Hematopoietic multipotent progenitor cell treated with erythropoietin and hydrocortisone succinate and interleukin-3 and kit ligand, for 6 days (in vitro differentiated cells): ENCODE measurements around the gene PCSK2.

ENCODE experiments used
- DNase-seq: peaks from one replicate; pipeline ENCODE4 v3.0.0-alpha.2; 2015

The PCSK2 gene

GRCh38 chr20:17273717-17274116, 46.9 kb downstream of the PCSK2 start:
- DNase-seq: no peak

DNA sequence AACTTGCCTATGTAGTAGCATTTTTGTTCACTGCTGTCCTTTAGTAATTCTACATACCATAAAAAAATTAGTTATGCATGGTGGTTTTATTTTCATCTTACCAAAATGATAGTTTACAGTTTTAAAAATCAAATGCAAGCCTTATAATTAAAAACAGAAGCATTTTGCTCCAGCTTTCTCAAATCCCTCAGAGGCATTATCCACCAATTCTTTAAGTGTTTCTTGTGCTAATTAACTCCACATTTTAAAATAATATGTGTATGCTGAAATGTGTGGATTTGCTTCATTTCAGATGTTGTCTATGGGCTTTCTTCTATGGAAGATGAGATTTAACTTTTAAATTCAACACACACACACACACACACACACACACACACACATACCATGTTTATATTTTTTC, 49.3 kb downstream of the PCSK2 start:
- no peak for DNase-seq

DNA sequence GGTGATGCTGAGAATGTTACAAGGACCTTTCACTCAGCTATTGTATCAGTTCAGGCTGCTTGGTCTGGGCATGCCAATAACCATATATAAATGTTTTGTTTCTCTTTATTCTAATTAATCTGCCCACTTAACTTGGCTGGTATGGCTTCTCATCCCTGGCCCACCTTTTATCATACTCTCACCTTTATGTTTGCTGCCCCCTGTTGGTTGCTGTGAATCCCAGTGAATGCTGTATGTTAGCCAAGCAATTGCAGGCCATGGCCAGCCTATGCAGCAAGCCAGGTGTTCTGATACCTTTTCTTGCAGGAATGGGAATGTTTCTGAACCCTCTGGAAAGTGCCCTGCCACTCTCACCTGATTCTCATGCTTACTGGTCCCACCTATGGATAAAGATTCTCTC, 54.6 kb downstream of the PCSK2 start:
- peak; percentile 54 for DNase-seq

- no peak for DNase-seq
Measured at GRCh38 chr20:17282501-17282900, 55.7 kb downstream of the PCSK2 start.

- DNase-seq: no peak
Measured at GRCh38 chr20:17287503-17287902, 60.7 kb downstream of the PCSK2 start.

DNA sequence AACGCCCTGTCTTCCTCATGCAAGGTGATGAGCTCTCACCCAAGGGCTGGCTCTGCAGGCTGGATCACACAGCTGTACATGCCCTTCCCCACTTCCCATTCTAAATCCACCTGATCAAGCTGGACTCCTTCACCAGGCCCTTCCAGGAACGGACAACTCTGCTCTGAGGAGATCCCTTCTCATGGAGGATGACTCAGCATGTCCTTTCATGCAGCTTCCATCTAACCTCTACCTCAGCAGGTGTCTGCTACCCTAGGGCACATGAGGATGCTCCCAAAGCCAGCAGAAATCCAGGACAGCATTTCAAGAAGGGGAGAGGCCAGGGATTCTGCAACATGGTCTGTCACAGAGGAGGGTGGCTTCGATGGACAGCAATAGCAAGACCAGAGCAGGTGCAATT, 61.2 kb downstream of the PCSK2 start:
- DNase-seq: no peak

- no peak for DNase-seq
Measured at GRCh38 chr20:17295151-17295726, 68.4 kb downstream of the PCSK2 start.

GRCh38 chr20:17295991-17296390, 69.2 kb downstream of the PCSK2 start:
- DNase-seq: no peak

GRCh38 chr20:17298171-17298570, 71.3 kb downstream of the PCSK2 start:
- DNase-seq: no peak

DNA sequence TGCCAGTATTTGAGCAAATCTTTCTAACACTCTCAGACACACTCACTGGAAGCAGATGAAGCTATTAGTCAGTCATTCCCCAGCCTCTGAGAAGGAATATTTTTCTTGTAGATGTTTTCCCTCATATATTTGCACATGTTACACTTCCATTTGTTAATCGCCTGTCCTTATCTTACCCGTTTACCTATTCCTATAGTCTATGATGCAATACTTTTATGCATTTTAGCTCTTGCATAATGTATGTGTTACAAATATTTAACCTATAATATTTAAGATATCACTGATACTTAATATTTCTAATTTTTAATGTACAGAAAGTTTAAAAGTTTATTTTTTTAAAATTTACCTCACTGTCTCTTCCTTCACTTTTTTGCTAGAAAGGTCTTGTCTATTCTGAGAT, 71.9 kb downstream of the PCSK2 start:
- no peak for DNase-seq

GRCh38 chr20:17300113-17300512, 73.3 kb downstream of the PCSK2 start:
- no peak for DNase-seq

- no peak for DNase-seq
Measured at GRCh38 chr20:17304774-17305173, 77.9 kb downstream of the PCSK2 start.

- DNase-seq: no peak
Measured at GRCh38 chr20:17306427-17306826, 79.6 kb downstream of the PCSK2 start.

DNA sequence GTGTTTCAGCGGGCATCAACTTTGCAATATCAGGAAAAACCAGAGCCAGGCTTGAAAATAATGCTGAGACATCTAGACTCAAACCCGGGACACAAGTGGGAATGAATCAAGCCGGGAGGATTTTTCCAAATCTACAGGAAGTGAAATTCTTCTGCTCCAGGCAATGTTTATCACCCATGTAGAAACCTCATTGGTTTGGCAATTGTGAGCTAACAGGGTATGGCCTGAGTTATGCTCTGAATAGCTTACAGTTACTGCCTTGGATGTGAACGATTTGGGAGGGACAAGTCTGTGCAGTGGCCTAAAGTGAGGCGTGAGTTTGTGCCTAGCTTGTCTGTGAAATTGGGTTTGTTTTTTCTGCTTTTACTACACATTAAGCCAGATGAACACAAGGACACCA, 87.4 kb downstream of the PCSK2 start:
- no peak for DNase-seq

GRCh38 chr20:17315407-17316231, 88.8 kb downstream of the PCSK2 start:
- no peak for DNase-seq

DNA sequence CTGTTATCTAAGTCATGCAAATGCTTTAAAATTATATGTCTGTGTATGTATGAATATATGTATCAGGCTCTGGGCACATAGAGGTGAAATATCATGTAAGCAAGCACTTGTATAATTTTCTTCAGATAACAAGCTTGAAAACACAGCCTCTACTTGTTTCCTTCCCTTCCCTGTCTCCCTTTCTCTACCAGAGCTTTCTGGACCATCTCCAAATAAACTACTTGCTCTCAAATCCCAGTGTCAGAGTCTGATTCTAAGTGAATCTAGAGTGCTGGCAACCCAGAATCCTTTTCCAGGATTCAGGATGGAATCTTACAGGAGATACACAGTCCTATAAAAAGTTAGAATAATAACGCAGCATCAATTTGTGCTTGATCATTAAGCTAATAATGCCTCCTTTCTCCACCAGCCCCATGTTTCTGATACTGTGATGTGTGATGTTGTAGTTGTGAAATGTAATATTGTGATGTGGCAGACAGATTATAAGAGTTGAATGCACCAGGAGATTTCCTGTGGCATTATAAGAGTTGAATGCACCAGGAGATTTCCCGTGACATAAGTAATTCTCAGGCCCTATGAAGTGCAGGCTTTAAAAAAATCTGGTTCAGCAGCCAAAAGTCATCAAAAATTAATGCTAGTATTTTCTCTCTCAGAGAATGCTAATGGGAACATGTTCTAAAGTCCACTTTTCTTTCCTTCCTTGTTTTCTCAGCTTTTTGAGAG, 89.6 kb downstream of the PCSK2 start:
- DNase-seq: no peak

DNA sequence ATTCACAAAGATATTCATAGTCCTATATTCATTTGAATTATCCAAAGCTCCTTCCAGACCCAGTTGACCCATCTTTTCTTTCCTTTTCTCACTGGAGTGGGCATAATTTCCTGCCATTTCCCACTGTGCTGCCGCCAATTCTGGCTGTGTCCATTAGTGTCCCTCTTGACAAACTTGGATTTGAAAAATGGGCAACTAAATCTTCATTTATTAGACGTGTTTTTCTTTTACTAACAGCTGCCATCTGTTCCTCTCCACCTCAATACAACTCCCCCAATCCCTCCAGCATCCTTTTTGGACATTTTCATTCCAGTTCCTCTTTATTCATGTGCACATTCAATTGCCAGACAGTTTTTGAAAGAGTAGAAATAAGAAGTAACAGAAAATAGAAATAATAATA, 90.5 kb downstream of the PCSK2 start:
- DNase-seq: no peak

- DNase-seq: no peak
Measured at GRCh38 chr20:17320456-17320855, 93.6 kb downstream of the PCSK2 start.

DNA sequence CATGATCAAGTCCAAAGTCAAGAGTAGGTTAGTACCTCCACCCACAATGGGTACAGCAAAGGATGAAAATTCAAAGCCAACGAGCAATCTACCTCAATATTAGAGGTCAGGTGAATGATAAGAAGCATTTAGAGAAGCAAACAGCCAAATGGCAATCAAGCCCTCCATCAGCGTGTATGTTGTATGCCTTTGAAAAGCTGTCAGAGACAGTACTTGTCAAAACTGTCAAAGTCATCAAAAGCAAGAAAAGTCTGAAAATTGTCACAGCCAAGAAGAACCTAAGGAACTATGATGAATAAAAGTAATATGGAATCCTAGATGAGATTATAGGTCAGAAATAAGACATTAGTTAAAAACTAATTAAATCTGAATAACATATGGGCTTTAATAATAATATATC, 99.3 kb downstream of the PCSK2 start:
- no peak for DNase-seq

GRCh38 chr20:17327185-17328148, 100.6 kb downstream of the PCSK2 start:
- no peak for DNase-seq

DNA sequence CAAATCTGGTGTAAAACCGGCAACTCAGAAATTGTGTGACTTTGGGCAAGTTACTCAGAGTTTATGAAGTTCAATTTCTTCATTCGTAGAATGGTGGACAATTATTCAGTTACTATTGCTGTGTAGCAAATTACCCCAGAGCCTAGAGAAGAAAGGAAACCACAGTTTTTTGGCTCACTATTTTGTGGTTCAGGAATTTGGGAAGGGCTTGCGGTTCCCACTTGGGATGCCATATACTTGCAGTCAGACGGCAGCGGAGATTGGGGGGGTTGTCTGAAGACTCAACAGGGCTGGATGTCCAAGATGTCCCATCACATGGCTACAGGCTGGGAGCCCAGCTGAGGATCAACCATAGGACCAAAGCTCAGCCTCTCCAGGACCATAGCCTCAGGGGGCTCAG, 108.1 kb downstream of the PCSK2 start:
- no peak for DNase-seq

GRCh38 chr20:17339000-17339399, 112.2 kb downstream of the PCSK2 start:
- DNase-seq: no peak

DNA sequence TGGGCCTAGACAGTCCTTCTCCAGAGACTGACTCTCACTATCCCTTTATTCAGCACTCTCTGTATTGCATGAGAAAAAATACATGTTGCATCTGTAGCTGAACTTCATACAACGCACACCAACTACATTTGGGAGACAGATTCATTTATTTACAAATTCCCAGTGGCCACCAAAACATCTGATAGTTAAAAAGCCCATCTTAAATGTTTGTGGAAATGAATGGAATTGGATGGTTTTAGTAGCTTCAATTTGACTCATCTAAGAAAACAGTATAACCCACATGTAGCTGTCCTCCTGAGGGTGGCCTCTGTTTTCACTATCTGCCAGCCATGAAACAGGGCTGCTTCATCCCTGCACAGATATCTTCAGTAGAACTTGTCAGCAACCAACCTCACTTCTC, 116.3 kb downstream of the PCSK2 start:
- no peak for DNase-seq
